NCI-H526 treated with DMSO at 0.1 percent for 48 hours (cell line): ENCODE data around the gene SH3BGRL2.
"Not testable (repeated sequence)": the region's sequence is repeated elsewhere in the genome, so short reads cannot be mapped to it uniquely, and the experiment has no call there.

Experiments
- DNase-seq: peaks from one replicate; lab custom pipeline; 2025; lab: John Stamatoyannopoulos, UW

SH3BGRL2 gene

GRCh38 chr6:79745282-79745681 is 114.2 kb downstream of the SH3BGRL2 start:
- DNase-seq = not testable (repeated sequence)

GRCh38 chr6:79746325-79746724 is 115.2 kb downstream of the SH3BGRL2 start:
- not testable (repeated sequence) for DNase-seq

GRCh38 chr6:79750806-79751205 is 119.7 kb downstream of the SH3BGRL2 start:
- no peak for DNase-seq
